Stimulated activated CD4-positive, alpha-beta T cell treated with anti-CD3 and anti-CD28 coated beads, Interleukin-2, amount 100 ng/mL, for 4 hours (primary cell): ENCODE data around the gene FOXC2.

Experiments used
- DNase-seq: peaks from one replicate; pipeline ENCODE4 v3.0.0-alpha.2; 2020; ENCODE audit warnings: low read depth

FOXC2 gene

DNA sequence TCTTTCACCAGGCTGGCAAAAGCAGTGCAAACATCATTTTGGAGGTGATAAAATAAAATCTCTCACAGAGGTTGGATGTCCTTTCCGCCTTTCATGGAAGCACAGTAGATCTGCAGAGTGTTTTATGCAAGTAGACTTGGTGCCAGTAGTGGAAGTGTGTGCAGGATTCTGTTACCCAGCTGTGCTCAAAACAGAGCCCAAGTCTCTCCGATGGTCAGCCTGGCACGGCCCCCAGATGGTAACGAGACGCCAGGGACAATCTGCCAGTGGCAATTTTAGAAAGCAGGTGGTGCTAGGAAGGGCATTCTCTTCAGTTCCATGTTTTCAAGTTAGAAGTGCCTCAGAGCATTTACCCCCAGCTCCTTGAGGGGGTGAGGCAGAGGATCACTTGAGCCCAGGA lies 10.1 kb upstream of the FOXC2 start:
- no peak for DNase-seq

DNA sequence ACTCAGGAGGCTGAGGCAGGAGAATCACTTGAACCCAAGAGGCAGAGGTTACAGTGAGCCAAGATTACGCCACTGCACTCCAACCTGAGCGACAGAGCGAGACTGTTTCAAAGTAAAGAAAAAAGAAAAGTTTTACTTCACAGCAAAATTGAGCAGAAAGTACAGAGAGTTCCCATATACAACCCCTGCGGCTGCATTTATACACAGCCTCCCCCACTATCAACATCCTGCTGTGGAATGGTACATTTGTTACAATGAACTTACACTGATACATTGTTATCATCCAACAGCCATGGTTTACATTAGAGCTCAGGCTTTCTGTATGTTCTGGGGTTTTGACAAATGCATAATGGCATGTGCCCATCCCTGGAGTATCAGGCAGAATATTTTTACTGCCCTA lies 9.0 kb upstream of the FOXC2 start:
- no peak for DNase-seq

DNA sequence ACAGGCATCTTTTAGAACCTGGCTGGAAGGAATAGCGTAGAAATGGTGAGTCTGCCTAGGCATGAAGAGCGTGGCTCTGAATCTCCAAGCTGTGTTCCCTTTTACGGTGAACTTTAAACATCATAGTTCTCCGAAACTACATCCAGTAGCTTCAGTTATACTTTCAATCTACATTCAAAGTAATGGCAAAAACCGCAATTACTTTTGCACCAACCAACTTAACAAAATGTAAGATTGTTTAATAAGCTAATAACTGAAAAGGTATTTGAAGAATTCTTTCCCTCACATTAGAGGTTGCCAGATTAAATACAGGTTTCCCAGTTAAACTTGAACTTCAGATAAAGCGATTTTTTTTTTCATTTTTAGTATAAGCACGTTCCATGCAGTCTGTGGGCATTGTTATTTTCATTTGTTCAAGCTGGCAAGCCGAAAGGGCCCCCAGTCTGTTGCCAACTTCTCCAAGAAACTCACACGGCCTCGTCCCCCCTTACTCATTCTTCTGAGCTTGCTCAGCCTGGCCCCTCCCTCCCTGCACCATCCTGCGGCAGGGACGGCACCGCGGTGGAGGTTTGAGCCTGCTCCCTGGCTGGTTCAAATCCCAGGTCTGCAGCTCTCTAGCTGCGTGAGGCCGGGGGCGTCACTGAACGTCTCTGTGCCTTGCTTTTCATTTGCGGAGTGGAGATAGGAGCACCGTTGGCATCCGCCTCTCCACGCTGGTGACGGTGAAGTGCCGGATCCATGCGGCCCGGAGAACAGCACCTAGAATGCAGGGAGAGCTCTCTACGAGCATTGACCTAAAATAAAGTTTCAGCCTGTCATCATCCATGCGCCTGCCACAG lies 8.1 kb upstream of the FOXC2 start:
- no peak for DNase-seq

DNA sequence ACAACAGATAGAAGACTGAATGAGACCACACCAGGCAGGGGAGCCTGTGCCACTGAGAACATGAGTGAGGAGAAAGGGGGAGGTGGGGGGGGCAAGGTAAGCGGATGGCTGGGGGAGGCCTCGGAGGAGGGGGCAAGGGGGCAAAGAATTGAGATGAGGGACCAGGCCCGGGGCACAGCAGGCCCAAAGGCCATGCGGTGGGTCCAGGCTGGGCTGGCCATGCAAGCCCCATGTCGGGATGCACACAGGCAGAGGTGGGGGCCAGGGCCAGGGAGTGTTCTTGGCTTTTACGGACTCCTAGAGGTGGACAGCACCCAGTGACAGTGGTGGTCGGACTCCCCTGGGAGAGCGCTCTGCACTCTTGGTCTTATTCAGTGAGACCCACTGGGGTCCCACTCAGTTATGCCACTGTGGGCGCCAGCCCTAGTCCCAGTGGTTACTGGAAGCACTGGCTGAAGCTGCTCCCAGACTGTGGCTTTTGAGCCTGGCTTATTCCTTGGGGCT lies 6.8 kb upstream of the FOXC2 start:
- DNase-seq, result no peak

DNA sequence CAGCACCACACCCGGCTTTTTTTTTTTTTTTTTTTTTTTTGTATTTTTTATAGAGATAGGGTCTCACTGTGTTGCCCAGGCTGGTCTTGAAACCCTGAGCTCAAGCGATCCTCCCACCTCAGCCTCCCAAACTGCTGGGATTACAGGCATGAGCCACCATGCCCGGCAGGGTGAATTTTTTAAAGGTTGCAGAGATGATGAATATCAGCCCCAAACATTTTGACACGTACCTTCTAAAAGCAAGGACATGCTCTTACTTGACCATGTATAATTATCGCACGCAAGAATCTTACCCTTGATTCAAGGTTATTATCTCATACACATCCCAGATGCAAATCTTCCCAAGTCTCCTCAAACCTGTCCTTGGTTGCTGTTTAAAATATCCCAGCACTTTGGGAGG lies 4.3 kb upstream of the FOXC2 start:
- no peak for DNase-seq

DNA sequence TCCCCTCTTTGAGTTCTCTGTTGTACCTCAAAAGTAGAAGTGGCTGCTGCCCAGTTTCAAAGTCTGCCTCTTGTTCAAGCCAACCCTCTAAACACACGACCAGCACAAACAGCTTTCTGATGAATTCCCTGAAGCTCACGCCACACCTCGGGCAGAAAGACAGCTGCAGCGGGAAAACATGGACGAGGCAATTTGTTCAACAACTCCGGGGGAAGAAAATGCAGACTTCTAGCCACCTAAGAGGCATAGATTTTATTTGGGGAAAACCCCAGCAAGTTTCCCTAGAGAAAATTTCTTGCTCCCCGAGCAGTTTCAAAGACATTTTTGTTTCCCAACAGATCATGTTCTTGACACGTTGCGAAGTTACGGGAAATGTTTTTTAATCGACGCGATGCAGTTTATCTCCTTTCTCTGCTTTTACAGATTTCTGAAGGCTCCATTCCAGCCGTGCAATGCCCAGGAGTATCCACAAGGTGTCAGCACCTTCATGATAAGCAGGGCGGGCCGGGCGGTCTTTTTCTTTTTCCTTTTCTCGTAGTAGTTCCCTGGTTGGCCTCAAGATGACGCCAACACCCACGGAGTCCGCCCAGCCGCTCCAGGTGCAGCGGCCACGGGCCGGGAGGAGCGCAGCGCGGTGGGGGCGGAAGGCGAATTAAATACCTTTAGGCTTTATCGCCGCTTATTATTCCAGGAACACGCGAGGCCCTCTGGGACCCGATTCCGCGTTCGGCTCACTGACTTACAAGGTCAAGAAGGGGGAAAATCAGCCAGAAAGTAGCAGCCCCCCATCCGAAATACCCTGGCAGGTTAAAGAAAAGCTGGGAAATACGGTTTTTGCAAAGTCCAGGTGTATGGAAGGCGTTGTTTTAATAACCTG lies 2.9 kb upstream of the FOXC2 start:
- DNase-seq, result peak; percentile 78

DNA sequence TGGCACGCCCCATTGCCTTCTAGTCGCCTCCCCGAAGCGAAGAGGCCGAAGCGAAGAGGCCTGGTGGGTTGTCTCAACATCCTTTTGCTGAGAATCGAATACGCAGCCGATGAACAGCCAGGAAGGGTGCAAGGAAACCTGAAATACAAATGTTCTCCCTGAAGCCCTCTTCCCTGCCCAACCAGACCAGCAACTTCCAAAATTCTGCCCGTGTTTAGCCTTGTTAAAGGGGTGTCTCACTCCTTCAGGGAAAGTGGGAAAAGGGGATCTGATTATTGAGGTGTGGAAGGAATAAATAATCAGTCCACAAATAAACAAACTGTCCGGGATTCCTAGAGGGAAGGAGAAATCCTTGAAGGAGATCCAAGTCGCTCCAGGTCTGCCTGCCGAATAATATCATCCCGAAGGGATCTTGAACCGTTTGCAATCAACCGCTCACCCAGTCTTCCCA lies 1.4 kb upstream of the FOXC2 start:
- no peak for DNase-seq

DNA sequence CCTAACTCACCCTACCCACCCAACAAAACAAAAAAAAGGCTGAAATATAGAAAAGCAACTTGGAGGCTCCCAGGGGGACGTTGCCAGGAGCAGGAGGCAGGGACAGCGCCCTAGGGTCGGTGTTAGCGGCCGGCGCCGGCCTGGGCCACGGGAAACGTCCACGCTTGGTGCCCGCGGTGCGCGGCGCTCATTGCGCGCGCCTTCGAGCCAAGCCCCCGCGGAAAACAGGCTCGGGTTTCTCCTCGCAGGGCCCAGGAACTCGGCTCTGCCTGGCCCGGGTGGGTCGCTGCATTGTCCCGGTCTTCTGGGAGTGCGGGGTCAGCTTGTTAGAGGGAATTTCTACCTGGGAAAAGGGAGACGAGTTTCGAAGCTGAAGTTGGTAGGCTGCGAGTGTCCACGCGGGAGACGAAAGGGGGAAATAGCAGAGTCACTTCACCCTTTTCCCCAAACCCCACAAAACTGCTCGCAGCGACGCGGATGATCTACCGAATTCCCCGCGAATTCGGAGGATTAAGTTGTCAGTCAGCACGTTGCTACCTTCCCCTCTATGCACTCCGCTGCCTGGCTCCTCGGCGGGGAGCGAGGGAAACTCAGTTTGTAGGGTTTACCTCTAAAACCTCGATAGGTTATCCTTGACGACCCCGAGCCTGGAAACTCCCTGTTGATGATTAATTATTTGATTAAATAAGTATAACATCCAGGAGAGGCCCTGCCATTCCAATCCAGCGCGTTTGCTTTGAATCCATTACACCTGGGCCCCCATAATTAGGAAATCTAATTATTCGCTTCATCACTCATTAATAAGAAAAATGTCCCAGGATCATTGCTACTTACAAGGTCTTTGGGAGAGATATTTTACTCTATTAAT lies 751 bp upstream of the FOXC2 start:
- no peak for DNase-seq

DNA sequence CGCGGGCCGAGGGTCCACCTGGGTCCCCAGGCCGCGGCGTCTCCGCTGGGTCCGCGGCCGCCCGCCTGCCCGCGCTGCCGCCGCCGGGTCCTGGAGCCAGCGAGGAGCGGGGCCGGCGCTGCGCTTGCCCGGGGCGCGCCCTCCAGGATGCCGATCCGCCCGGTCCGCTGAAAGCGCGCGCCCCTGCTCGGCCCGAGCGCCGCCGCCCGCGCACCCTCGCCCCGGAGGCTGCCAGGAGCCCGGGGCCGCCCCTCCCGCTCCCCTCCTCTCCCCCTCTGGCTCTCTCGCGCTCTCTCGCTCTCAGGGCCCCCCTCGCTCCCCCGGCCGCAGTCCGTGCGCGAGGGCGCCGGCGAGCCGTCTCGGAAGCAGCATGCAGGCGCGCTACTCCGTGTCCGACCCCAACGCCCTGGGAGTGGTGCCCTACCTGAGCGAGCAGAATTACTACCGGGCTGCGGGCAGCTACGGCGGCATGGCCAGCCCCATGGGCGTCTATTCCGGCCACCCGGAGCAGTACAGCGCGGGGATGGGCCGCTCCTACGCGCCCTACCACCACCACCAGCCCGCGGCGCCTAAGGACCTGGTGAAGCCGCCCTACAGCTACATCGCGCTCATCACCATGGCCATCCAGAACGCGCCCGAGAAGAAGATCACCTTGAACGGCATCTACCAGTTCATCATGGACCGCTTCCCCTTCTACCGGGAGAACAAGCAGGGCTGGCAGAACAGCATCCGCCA lies 504 bp downstream of the FOXC2 start:
- no peak for DNase-seq

DNA sequence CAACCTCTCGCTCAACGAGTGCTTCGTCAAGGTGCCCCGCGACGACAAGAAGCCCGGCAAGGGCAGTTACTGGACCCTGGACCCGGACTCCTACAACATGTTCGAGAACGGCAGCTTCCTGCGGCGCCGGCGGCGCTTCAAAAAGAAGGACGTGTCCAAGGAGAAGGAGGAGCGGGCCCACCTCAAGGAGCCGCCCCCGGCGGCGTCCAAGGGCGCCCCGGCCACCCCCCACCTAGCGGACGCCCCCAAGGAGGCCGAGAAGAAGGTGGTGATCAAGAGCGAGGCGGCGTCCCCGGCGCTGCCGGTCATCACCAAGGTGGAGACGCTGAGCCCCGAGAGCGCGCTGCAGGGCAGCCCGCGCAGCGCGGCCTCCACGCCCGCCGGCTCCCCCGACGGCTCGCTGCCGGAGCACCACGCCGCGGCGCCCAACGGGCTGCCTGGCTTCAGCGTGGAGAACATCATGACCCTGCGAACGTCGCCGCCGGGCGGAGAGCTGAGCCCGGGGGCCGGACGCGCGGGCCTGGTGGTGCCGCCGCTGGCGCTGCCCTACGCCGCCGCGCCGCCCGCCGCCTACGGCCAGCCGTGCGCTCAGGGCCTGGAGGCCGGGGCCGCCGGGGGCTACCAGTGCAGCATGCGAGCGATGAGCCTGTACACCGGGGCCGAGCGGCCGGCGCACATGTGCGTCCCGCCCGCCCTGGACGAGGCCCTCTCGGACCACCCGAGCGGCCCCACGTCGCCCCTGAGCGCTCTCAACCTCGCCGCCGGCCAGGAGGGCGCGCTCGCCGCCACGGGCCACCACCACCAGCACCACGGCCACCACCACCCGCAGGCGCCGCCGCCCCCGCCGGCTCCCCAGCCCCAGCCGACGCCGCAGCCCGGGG lies 1.3 kb downstream of the FOXC2 start:
- no peak for DNase-seq

DNA sequence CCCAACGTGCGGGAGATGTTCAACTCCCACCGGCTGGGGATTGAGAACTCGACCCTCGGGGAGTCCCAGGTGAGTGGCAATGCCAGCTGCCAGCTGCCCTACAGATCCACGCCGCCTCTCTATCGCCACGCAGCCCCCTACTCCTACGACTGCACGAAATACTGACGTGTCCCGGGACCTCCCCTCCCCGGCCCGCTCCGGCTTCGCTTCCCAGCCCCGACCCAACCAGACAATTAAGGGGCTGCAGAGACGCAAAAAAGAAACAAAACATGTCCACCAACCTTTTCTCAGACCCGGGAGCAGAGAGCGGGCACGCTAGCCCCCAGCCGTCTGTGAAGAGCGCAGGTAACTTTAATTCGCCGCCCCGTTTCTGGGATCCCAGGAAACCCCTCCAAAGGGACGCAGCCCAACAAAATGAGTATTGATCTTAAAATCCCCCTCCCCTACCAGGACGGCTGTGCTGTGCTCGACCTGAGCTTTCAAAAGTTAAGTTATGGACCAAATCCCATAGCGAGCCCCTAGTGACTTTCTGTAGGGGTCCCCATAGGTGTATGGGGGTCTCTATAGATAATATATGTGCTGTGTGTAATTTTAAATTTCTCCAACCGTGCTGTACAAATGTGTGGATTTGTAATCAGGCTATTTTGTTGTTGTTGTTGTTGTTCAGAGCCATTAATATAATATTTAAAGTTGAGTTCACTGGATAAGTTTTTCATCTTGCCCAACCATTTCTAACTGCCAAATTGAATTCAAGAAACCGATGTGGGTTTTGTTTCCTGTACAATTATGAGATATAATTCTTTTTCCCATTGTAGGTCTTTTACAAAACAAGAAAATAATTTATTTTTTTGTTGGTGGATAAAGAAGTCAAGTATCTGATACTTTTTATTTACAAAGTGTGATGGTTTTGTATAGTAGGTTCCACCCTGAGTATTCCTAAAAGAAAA lies 2.3 kb downstream of the FOXC2 start:
- no peak for DNase-seq

DNA sequence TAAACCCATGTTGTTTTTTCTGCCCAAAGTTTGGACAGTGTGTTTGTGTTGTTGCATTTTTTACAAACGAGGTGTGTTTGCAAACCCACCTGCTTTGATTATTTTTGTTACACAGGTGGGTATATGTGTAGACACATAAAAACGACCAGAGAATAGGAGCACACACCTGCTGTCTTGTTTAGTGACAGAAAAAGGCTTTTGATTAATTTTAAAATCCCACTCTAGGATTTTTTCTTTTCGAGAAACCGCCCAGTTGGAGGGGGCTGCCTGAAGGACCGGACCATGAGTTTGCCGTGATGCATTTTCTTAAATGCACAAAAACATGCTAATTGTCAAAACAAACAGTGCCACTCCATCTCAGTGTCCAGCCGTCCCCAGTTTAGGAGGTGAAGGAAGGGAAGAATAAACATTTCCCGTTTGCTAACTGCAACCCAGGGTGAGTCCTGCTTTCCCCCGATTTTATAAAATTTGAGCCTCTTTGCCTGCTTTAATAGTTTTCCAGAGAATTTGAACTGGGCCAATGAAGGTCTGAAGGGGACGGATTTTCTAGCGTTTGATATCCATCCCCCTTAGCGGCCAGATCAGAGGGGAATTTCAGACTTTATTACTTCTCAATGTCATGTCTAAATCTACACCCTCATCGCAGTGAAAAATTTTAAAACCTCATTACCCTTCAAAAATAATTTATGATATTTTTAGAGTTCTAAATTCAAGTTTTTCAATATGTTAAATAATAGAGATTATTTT lies 3.2 kb downstream of the FOXC2 start:
- no peak for DNase-seq

DNA sequence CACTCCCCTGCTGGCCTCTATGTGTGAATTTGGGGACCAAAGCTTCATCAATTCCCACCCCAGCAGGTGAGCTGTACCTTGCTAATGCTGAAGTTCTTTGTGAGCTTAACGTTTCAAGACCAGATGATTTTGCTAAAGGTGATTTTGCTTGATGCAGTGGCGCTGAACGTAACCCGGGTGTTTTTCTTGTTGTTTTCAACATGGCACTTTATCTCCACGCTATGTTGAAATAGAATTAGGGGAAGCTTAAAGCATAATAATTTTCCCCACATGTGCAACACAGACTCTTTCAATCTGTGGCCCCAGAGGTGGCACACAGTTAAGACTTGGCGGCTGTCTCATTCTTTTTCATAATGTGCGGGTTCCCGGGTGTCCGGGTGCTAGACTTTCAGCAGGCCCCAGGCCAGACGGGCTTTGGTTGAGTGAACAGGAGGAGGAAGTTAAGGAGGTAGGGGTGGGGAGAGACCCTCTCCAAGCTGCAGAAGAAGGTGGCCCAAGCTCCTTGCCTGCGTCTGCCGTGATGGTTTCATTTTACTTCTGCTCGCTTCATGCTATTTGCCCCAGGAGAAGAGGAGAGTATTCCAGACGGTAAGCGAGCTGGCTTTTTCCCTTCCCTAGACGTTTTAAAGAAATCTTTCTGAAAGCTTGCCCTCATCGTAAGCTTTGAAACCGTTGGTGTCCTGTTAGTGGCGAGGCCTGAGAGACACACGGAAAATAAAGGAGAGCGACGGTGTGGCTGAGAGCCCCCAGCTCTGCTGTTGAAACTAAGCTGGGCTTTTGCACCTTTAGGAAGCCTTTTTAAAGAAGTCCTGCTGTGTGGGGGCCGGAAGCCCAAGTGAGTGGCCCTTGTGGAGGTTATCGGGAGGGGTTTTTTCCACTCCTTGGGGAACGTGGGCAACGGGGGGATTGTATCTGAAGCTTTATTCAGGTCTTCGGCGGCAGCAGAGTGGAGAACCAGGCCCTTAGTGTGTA lies 4.2 kb downstream of the FOXC2 start:
- DNase-seq, result no peak

DNA sequence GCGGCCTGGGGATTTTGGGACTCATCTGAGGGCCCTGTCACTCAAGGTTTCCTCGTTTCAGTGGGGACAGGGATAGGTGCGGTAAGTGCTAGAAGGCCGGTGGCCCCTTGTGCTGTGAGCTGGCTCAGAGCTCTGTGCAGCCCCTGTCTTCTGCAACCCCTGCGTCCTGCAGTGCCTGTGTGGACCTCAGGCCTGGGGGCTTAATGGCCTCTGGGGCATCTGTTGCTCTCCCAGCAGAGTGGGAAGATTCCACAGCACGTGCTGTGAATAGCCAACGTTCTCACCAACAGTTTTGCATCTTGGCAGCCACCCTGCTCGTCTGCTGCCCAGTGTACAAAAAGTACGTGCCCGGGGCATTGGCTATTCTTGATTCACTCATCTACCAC lies 4.9 kb downstream of the FOXC2 start:
- DNase-seq, result no peak

DNA sequence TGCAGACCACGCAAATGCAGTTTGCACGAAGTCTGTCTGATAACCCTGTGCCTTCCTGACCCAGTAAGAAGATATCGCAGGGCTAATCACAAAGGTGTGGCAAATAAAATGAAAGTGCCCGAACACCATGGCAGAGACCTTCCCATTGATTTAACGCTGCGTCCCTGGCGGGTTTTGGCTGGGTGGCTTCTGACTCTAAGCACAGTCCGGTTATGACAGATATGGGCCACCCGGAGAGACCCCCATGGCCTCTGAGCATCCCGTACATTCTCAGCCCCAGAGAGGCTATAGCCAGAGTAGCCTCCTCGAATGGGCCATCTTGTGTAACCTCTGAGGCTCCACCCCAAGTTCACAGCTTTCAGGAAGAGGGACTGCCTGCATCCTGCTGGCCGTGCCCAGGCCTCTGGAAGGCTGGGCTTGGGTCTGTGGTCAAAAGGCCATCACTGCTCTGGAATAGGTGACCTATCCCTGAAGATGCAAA lies 5.5 kb downstream of the FOXC2 start:
- DNase-seq, result no peak

DNA sequence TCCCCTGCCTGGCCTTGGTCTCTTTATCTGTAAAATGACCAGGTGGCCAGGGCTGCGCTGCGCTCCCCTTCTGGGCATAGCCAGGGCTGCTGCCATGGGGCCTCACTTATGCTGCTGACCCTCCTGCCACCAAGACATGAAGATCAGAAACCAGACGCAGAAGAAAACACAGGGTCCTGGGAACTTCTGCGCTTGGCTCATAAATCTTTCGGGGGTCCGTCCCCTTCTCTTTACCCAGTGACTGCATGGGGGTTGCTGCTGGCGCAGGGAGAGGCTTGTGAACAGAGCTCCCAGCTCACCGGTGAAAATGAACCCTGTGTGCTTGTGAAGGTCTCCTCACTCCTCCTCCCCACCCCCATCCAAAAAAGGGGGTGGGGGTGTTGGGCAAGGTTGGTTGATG lies 6.0 kb downstream of the FOXC2 start:
- DNase-seq, result no peak

DNA sequence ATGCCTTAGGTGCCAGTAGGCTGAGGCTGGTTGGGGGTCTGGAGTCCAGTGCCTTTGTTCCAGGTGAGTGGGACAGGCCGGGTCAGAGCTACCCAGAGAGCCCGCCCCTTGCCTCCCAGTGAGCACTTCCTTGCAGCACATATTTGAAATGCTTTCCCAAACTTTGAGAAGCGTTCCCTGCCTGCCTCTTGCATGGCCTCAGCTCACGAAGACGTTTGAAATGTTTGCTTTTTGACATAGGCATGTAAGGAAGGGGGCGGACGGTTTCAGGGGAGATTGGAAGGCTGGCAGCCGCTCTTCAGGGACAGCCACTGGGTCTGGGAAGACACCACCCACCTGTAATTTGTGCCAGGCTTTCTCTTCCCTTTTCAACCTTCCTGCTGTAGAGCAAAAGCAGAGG lies 6.6 kb downstream of the FOXC2 start:
- no peak for DNase-seq
